ENCODE data around the gene ELOVL4. TPM values are rescaled to one million over a fixed set of nuclear protein-coding genes. Genes with fewer than 3 reads are reported as not detected.

The ELOVL4 gene
- polyA plus RNA-seq, 1 donor from 2014 or later: 47.9 TPM

GRCh38 chr6:79896075-79896449 lies 51.3 kb downstream of the ELOVL4 start:
- Histone ChIP-seq H3F3A (ENCODE audit: insufficient read depth, low read length, poor library complexity, severe bottlenecking) (no peaks in the 10 kb centered on the region), H2AFZ (ENCODE audit: low read depth, low read length) (no peak overlapping the region), H3K36me3 (ENCODE audit: insufficient read depth, low read length) (no peaks in the 10 kb centered on the region), H3K4me3 (ENCODE audit: low read length) (no peak overlapping the region), H3K27ac (ENCODE audit: low read length) (no peak overlapping the region), H3K9ac (ENCODE audit: low read length) (no peak overlapping the region), H3K4me2 (ENCODE audit: low read length) (no peak overlapping the region), H3K79me2 (replicated peaks; ENCODE audit: insufficient read depth, low read length) (no peaks in the 10 kb centered on the region), H3K9me2 (ENCODE audit: insufficient read depth, low read length) (no peaks in the 10 kb centered on the region), H4K20me1 (ENCODE audit: insufficient read depth) (no peaks in the 10 kb centered on the region), H3K27me3 (ENCODE audit: insufficient read depth, low read depth, low read length) (no peaks in the 10 kb centered on the region), H3K9me3 (ENCODE audit: low read length) (no peaks in the 10 kb centered on the region)
- TF ChIP-seq REST (IDR thresholded peaks at IDR 0.05; ENCODE audit: borderline replicate concordance) (no peak), POLR2AphosphoS5 (IDR thresholded peaks at IDR 0.05) (no peak), TAF1 (IDR thresholded peaks at IDR 0.05; ENCODE audit: low read depth) (no peak)

- Histone ChIP-seq H4K20me1 (ENCODE audit: insufficient read depth) (no peaks in the 10 kb centered on the region), H3K27ac (ENCODE audit: low read length) (no peak overlapping the region), H3K79me2 (replicated peaks; ENCODE audit: insufficient read depth, low read length) (no peaks in the 10 kb centered on the region), H3K36me3 (ENCODE audit: insufficient read depth, low read length) (no peaks in the 10 kb centered on the region), H3K27me3 (ENCODE audit: insufficient read depth, low read depth, low read length) (no peaks in the 10 kb centered on the region), H3K9me3 (ENCODE audit: low read length) (no peaks in the 10 kb centered on the region), H3F3A (ENCODE audit: insufficient read depth, low read length, poor library complexity, severe bottlenecking) (no peaks in the 10 kb centered on the region), H3K4me2 (ENCODE audit: low read length) (no peak overlapping the region), H3K4me3 (ENCODE audit: low read length) (no peak overlapping the region), H2AFZ (ENCODE audit: low read depth, low read length) (no peak overlapping the region), H3K9ac (ENCODE audit: low read length) (no peak overlapping the region), H3K9me2 (ENCODE audit: insufficient read depth, low read length) (no peaks in the 10 kb centered on the region)
- TF ChIP-seq CTCF (IDR thresholded peaks at IDR 0.05; ENCODE audit: poor library complexity, severe bottlenecking) (no peak), TAF1 (IDR thresholded peaks at IDR 0.05; ENCODE audit: low read depth) (no peak), REST (IDR thresholded peaks at IDR 0.05; ENCODE audit: borderline replicate concordance) (no peak), MXI1 (conservative IDR thresholded peaks at IDR 0.05; ENCODE audit: poor library complexity, severe bottlenecking) (no peak), POLR2AphosphoS5 (IDR thresholded peaks at IDR 0.05) (no peak), EZH2 (IDR thresholded peaks at IDR 0.05; ENCODE audit: borderline replicate concordance, insufficient read depth, low read length, poor library complexity, severe bottlenecking) (no peak), EP300 (conservative IDR thresholded peaks at IDR 0.05; ENCODE audit: poor library complexity, severe bottlenecking) (no peak), SMC3 (conservative IDR thresholded peaks at IDR 0.05; ENCODE audit: poor library complexity) (no peak), RAD21 (conservative IDR thresholded peaks at IDR 0.05) (no peak)
Observed at GRCh38 chr6:79895382-79896074, 51.8 kb downstream of the ELOVL4 start.
